ENCODE results near the gene RIPPLY2.
"Not testable (repeated sequence)": the region's sequence is repeated elsewhere in the genome, so short reads cannot be mapped to it uniquely, and the experiment has no call there.

Gene RIPPLY2

GRCh38 chr6:83860359-83860755, 7.2 kb downstream of the RIPPLY2 start:
- DNase-seq (ENCODE audit: low read depth) = no peak

DNA sequence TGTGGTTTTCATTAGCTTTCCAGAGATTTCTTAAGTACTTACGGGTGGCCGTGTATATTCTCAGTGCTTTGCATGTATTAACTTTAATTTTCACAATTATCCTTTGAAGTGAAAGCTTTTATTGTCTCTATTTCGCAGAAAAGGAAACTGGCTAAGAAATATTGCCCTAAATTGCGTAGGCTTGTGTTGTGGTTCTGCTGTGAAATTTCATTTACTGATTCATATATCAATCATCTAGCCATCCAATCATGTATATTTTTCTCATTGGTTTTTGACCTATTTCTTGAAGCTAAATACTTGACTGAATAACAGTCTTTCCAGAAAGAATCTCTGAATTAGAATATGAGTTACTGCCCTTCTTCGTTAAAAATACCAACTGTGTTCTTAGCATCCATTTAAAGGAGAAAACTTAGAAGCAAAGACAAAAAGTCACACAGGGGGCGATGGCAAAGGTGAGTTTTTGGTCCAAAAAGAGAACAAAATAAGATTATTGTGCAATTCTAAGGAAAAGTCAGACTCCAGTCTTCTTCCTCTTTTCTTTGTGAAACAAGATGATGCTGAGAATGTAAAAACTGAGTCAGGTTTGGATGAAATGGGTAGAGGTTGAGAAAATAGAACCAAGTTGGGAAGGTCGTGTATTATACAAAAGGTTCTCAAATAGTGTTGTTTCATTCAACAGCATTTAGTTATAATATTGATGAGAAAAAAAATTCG, 7.8 kb downstream of the RIPPLY2 start:
- DNase-seq (ENCODE audit: low read depth) = no peak

DNA sequence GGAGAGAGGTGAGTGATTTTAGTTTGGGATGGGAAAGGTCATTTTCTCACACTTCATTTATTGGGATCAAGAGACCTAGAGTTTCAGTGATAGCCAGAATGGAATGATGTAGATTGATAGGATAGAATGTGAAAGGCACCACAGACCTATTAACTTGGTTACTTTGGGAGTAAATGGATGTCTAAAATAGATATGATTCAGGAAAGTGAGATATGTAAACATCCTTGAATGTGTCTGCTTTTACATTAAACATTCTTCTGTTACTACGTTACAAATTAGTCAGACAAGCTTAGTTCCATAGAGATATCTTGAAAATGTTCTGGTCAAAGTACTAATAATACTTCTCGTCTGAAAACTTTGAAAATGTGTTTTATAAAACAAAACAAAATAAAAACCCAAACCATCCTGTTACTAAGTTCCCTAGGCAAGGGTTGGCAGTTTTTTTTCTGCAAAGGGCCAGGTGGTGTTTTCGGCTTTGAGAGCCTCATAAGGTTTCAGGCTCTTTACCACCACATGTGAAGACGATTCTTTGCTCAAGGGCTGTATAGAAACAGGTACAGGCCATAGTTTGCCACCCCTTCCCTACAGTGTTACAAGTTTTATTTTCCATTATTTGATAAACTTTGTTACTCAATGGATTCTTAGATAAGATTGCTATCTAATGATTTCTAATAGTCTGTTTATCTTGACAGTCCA, 9.8 kb downstream of the RIPPLY2 start:
- no peak for DNase-seq (ENCODE audit: low read depth)

GRCh38 chr6:83867043-83867442, 13.9 kb downstream of the RIPPLY2 start:
- no peak for DNase-seq (ENCODE audit: low read depth)

- no peak for DNase-seq (ENCODE audit: low read depth)
Observed at GRCh38 chr6:83867527-83868161, 14.5 kb downstream of the RIPPLY2 start.

- no peak for DNase-seq (ENCODE audit: low read depth)
Observed at GRCh38 chr6:83868639-83869038, 15.5 kb downstream of the RIPPLY2 start.

DNA sequence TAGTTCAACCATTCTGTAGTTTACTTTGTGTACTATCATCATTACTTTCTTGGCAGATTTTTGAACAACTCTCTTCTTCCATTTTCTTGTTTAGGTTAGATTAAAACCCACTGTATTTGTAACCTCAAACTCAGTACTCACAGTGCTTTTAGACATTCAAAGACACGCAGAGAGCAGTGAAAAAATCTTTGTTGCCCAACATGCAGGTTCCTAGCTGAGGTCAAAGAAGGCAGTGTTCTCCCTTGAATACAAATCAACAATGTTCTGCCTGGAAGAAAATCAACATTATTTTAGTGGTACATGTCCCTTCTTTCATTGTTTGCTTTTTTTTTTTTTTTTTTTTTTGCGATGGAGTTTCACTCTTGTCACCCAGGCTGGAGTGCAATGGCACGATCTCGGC, 17.5 kb downstream of the RIPPLY2 start:
- no peak for DNase-seq (ENCODE audit: low read depth)

DNA sequence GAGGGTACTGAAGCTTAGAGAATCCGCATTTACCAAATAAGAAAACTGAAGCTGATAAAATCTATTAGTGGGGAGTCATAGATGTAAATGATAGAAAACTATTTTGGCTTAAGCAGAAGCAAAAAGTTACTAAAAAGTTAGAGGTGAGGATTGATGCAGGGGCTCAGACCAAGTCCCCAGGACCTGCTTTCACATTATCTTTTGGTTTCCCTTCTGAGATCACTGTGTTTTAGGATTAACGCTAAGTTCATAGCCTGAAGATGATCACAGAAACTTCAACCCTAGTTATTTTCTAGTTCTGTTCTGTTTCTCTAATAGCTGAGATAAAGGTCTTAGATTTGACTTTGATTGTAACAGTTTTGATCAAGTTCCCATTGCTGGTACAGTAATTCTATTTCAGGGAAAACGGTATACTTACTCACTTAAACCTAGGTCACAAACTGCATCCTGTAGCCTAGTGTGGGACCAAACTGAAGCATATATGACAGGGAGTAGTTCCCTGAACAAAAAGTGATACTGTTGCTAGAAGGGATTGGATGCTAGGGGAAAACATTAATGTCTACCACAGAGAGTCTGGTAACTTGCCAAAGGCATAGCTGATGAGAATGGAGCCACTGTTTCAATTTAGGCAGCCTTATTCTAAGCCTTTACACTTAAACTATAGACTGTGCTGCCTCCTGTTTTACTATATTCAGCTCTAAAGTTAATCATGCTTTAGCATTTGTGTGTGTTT, 19.4 kb downstream of the RIPPLY2 start:
- DNase-seq (ENCODE audit: low read depth) = no peak

- no peak for DNase-seq (ENCODE audit: low read depth)
Observed at GRCh38 chr6:83873869-83874268, 20.7 kb downstream of the RIPPLY2 start.

DNA sequence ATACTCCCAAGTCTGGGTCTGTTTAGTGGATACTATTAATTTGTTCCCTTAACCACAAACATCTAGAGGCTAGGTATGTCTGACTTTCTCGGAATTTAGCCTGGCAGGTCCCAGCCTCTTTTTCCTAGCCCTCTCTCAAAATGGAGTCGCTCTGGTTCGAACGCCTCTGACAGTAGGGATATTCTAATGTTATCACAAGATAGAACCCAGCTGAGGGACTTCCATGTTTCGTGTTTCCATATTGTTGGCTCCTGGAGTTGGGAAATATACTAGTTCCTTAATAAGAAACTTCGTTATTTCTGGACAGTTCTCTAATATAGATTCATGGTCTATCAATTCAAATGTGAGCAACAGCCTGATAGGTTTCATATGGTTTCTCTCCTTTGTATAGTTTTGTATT, 22.7 kb downstream of the RIPPLY2 start:
- DNase-seq (ENCODE audit: low read depth) = no peak

- DNase-seq (ENCODE audit: low read depth) = no peak
Observed at GRCh38 chr6:83878902-83879644, 25.9 kb downstream of the RIPPLY2 start.

- no peak for DNase-seq (ENCODE audit: low read depth)
Observed at GRCh38 chr6:83879746-83880145, 26.6 kb downstream of the RIPPLY2 start.

DNA sequence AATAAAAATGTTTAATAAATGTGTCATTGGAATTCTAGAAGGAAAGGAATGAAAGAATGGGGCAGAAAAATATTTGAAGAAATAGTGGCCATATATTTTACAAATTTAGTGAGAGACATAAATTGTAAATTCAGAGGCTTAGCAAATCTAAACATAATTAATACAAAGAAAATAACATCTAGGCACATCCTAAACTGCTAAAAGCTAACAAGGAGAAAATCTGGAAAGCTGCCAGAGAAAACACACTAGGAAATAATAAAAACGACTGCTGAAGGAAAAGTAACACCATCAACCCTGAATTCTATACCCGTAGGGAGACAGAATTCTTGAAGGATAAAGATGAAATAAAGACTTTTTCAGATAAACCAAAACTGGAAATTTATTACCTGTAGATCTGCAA, 30.1 kb downstream of the RIPPLY2 start:
- no peak for DNase-seq (ENCODE audit: low read depth)

DNA sequence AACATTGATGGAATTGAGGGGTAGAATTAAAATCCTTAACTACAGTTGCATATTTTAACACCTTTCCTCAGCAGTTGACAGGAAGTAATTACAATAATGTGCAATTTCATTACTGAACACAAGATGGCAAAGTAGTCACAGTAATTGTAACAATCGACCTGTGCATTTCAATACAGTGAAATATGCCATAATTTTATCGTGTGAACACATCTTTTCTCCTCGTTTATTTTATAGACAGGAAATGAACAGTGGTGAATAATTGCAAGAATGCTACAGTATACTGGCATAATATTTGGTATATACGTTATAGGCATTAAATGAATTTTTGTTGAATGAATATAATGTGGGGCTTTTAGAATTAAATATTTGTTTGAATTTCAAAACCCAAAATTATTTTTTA, 31.4 kb downstream of the RIPPLY2 start:
- no peak for DNase-seq (ENCODE audit: low read depth)

DNA sequence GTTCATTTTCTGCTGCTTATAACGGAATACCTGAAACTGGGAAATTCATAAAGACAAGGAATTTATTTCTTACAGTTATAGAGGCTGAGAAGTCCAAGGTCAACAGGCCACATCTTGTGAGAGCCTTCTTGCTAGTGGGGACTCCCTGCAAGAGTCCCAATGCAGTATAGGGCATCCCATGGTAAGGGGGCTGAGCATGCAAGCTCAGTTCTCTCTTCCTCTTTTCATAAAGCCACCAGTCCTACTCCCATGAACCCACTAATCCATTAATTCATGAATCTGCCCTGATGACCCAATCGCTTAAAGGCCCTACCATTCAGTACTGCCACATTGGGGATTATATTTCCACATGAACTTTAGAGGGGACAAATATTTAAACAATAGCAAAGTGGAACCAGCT, 32.8 kb downstream of the RIPPLY2 start:
- DNase-seq (ENCODE audit: low read depth) = no peak

DNA sequence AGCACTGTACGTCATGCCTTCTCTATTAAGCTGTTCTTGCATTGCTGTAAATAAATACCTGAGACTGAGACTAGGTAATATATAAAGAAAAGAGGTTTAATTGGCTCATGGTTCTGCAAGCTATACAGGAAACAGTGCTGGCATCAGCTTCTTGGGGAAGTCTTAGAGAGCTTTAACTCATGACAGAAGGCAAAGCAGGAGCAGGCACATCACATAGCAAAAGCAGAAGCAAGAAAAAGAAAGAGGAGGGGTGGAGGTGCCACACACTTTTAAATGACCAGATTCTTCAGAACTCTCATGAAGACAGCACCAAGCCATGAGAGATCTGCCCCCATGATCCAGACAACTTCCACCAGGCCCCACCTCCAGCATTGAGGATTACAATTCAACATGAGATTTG, 36.5 kb downstream of the RIPPLY2 start:
- no peak for DNase-seq (ENCODE audit: low read depth)

GRCh38 chr6:83890520-83890919, 37.4 kb downstream of the RIPPLY2 start:
- no peak for DNase-seq (ENCODE audit: low read depth)

- DNase-seq (ENCODE audit: low read depth) = no peak
Observed at GRCh38 chr6:83891586-83891985, 38.4 kb downstream of the RIPPLY2 start.

DNA sequence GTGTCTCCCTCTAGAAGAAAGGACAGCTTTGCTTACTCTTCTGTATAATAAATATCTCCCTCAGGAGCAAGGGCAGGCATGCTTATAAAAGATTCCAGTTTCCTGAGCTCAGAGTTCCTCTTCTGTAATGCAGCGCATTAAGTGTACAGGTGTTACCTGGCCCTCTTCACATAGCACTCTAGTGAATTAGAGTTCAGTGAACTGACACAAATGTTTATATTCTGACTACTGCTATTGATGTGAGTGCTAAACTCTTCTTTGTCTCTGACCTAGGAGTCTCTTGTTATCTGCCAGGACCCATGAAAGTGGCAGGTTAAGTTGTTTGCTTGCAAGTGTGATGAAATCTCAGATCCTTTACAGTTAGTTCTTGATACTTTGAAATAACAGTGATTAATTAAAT, 39.9 kb downstream of the RIPPLY2 start:
- DNase-seq (ENCODE audit: low read depth) = no peak

- not testable (repeated sequence) for DNase-seq (ENCODE audit: low read depth)
Observed at GRCh38 chr6:83897094-83897493, 43.9 kb downstream of the RIPPLY2 start.

DNA sequence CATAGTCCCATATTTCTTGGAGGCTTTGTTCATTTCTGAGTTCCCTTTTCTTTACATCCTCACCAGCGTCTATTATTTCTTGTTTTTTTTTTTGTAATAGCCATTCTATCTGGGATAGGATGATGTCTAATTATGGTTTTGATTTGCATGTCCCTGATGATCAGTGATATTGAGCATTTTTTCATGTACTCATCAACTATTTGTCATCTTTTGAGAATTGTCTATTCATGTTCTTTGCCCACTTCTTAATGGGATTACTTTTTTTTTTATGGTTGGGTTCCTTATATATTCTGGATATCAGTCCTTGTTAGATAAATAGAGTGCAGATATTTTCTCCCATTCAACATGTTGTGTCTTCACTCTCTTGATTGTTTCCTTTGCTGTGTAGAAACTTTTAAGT, 48.5 kb downstream of the RIPPLY2 start:
- DNase-seq (ENCODE audit: low read depth) = no peak

GRCh38 chr6:83904395-83904794, 51.2 kb downstream of the RIPPLY2 start:
- no peak for DNase-seq (ENCODE audit: low read depth)
